Coronary artery (tissue), 2 donors: ENCODE measurements around the gene KCNG1.
A peak's percentile ranks its signal among the peaks of the same experiment; 100 is the strongest.

Experiments
- DNase-seq: peaks from one replicate; pipeline ENCODE4 v3.0.0-alpha.2; 2017; ENCODE audit warnings: low spot score
- H3K27ac ChIP-seq, 2 donors: fragments of 200-600 bp; sonication (generic); one replicate each; pipeline ENCODE4 v1.5.1; 2016 to 2019
- H3K4me3 ChIP-seq: fragments of 200-600 bp; sonication (generic); 2 replicates; pipeline ENCODE4 v1.5.1; 2016; ENCODE audit warnings: mild to moderate bottlenecking, moderate library complexity
- TF ChIP-seq, protein P1 (sequence below): fragments of 200-600 bp; sonication (generic); IDR thresholded peaks from one replicate; pipeline ENCODE4 v1.5.1; 2019; ENCODE audit warnings: antibody characterized with exemption

Gene KCNG1

GRCh38 chr20:50969912-50970311 is 53.0 kb downstream of the KCNG1 start:
- no peak overlapping the region for H3K27ac ChIP-seq
- no peak overlapping the region for H3K4me3 ChIP-seq
- TF ChIP-seq, protein P1, sequence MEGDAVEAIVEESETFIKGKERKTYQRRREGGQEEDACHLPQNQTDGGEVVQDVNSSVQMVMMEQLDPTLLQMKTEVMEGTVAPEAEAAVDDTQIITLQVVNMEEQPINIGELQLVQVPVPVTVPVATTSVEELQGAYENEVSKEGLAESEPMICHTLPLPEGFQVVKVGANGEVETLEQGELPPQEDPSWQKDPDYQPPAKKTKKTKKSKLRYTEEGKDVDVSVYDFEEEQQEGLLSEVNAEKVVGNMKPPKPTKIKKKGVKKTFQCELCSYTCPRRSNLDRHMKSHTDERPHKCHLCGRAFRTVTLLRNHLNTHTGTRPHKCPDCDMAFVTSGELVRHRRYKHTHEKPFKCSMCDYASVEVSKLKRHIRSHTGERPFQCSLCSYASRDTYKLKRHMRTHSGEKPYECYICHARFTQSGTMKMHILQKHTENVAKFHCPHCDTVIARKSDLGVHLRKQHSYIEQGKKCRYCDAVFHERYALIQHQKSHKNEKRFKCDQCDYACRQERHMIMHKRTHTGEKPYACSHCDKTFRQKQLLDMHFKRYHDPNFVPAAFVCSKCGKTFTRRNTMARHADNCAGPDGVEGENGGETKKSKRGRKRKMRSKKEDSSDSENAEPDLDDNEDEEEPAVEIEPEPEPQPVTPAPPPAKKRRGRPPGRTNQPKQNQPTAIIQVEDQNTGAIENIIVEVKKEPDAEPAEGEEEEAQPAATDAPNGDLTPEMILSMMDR: no peak
- no peak for DNase-seq

DNA sequence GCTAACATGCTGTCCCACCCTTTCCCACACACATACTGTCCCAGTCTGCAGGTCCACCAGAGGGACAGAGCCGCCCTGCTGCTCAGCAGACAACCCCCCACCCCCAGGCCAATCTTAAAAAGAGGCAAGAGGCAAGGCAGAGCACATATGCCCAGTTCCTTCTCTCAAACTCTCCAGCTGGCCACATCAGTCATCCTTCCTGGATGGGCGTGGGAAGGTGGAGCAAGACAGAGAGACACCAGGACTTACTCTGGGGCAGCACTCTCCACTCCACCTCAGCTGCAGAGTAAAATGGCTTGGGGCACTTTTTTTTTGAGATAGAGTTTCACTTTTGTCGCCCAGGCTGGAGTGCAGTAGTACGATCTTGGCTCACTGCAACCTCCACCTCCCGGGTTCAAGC is 53.5 kb downstream of the KCNG1 start:
- Histone ChIP-seq H3K4me3 (no peak overlapping the region), H3K27ac (no peak overlapping the region)
- no peak for DNase-seq
- TF ChIP-seq, protein P1: no peak

DNA sequence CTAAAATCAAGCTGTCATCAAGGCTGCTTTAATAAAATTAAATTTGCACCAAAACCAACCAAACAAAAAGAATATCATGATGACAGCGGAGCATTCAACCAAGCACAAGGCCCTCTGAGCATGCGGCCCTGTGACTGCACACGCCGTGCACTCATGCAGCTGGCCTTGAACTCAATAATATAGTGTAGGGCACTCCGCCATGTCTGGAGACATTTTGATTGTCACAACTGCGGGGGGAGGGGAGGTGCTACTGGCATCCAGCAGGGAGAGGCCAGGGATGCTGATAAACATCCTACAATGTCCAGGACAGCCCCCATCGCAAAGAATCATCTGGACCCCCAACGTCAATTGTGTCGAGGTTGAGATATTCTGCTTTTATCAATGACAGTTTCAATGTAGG is 54.6 kb downstream of the KCNG1 start:
- no peak for DNase-seq
- TF ChIP-seq, protein P1: no peak
- no peak overlapping the region for H3K4me3 ChIP-seq

GRCh38 chr20:50967586-50967985 is 55.3 kb downstream of the KCNG1 start:
- no peak for DNase-seq
- TF ChIP-seq, protein P1: no peak
- Histone ChIP-seq H3K4me3 (no peak overlapping the region), H3K27ac (no peak overlapping the region)

More for the DNA sequence above, 54.6 kb downstream of the KCNG1 start:
- no peak overlapping the region for H3K27ac ChIP-seq

DNA sequence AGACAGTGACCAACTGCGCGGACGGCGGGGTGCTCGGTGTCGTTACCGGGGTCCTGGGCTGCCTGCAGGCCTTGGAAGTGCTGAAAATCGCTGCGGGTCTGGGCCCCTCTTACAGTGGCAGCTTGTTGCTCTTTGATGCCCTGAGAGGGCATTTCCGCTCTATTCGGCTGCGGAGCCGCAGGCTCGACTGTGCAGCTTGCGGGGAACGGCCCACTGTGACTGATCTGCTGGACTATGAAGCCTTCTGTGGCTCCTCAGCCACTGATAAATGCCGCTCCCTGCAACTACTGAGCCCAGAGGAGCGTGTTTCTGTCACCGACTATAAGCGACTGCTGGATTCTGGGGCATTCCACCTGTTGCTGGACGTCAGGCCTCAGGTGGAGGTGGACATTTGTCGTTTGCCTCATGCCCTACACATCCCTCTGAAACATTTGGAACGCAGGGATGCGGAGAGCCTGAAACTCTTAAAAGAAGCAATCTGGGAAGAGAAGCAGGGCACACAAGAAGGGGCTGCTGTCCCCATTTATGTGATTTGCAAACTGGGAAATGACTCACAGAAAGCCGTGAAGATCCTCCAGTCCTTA is 63.3 kb downstream of the KCNG1 start:
- Histone ChIP-seq H3K4me3 (peak overlapping the region; percentile 90), H3K27ac (peak overlapping the region in 1 of 2 donors; percentile 90)
- TF ChIP-seq, protein P1: no peak
- DNase-seq: no peak

DNA sequence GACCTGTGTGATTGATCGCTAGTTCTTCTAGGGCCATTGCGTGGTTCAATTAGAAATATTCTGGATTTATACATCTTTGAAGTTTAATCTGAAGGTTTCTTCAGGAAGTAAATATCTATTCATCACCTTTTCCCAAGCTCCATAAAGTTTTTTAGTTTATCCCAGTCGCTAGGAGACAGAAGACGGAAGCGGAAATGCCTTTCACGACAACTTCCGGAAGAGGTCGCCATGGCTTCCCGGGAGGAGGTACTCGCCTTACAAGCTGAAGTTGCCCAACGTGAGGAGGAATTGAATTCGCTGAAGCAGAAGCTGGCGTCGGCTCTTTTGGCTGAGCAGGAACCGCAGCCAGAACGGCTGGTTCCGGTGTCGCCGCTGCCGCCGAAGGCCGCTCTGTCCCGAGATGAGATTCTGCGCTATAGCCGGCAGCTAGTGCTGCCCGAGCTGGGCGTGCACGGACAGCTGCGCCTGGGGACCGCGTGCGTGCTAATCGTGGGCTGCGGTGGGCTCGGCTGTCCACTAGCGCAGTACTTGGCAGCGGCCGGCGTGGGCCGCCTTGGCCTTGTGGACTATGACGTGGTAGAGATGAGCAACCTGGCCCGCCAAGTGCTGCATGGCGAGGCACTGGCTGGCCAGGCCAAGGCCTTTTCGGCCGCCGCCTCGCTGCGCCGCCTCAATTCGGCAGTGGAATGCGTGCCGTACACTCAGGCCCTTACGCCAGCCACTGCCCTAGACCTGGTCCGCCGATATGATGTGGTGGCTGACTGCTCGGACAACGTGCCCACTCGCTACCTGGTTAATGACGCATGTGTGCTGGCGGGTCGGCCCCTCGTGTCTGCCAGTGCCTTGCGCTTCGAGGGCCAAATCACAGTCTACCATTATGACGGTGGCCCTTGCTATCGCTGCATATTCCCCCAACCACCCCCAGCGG is 64.0 kb downstream of the KCNG1 start, which contains the start of gene MOCS3:
Gene MOCS3 (plus strand): TSS at position 204 of the 928 bp plus-strand sequence. CDS start 25 bp downstream, at position 229.
- peak; percentile 92 for DNase-seq
- Histone ChIP-seq H3K27ac (peak within 1 kb of the TSS; percentile 84 to 90), H3K4me3 (peak within 1 kb of the TSS; percentile 90)
- TF ChIP-seq, protein P1: no peak
